ENCODE data around the gene ACSF2.

- TF ChIP-seq, protein P1, sequence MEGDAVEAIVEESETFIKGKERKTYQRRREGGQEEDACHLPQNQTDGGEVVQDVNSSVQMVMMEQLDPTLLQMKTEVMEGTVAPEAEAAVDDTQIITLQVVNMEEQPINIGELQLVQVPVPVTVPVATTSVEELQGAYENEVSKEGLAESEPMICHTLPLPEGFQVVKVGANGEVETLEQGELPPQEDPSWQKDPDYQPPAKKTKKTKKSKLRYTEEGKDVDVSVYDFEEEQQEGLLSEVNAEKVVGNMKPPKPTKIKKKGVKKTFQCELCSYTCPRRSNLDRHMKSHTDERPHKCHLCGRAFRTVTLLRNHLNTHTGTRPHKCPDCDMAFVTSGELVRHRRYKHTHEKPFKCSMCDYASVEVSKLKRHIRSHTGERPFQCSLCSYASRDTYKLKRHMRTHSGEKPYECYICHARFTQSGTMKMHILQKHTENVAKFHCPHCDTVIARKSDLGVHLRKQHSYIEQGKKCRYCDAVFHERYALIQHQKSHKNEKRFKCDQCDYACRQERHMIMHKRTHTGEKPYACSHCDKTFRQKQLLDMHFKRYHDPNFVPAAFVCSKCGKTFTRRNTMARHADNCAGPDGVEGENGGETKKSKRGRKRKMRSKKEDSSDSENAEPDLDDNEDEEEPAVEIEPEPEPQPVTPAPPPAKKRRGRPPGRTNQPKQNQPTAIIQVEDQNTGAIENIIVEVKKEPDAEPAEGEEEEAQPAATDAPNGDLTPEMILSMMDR (CRISPR knock-in tag; IDR thresholded peaks at IDR 0.05), result no peak
- TF ChIP-seq, protein P2, sequence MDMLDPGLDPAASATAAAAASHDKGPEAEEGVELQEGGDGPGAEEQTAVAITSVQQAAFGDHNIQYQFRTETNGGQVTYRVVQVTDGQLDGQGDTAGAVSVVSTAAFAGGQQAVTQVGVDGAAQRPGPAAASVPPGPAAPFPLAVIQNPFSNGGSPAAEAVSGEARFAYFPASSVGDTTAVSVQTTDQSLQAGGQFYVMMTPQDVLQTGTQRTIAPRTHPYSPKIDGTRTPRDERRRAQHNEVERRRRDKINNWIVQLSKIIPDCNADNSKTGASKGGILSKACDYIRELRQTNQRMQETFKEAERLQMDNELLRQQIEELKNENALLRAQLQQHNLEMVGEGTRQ (IDR thresholded peaks at IDR 0.05; ENCODE audit: low read depth, low read length), result no peak
- TF ChIP-seq, protein P2 (CRISPR knock-in tag; IDR thresholded peaks at IDR 0.05; ENCODE audit: borderline replicate concordance), result no peak
- TF ChIP-seq CENPX (CRISPR knock-in tag; IDR thresholded peaks at IDR 0.05), result no peak
- no peak for TF ChIP-seq MLXIP (CRISPR knock-in tag; IDR thresholded peaks at IDR 0.05; ENCODE audit: borderline replicate concordance)
- no peak for TF ChIP-seq ZNF784 (CRISPR knock-in tag; IDR thresholded peaks at IDR 0.05; ENCODE audit: borderline replicate concordance)
- TF ChIP-seq UBTF (CRISPR knock-in tag; IDR thresholded peaks at IDR 0.05), result no peak
- no peak for TF ChIP-seq EP300 (IDR thresholded peaks at IDR 0.05; ENCODE audit: low read depth in 2 of 2, low read length in 2 of 2)
- no peak for TF ChIP-seq EP300 (CRISPR knock-in tag; IDR thresholded peaks at IDR 0.05; ENCODE audit: borderline replicate concordance)
- no peak for TF ChIP-seq PRMT3 (CRISPR knock-in tag; IDR thresholded peaks at IDR 0.05; ENCODE audit: borderline replicate concordance, low read depth)
Observed at GRCh38 chr17:50468304-50469207, 42.5 kb downstream of the ACSF2 start, which contains the start of gene CHAD.

Data from HepG2 (cell line).